ENCODE results near the gene WIPI1. TPM values are rescaled to one million over a fixed set of nuclear protein-coding genes. Genes with fewer than 3 reads are reported as not detected.

WIPI1 gene
- total RNA-seq, 2 donors from 2014 or later = 8.6 to 25.6 TPM

GRCh38 chr17:68435876-68436842 is 21.1 kb downstream of the WIPI1 start:
- H3K36me3 Mint-ChIP-seq (ENCODE audit: low read depth) = peaks cover 30% of the 10 kb centered on the region

GRCh38 chr17:68435361-68435760 is 21.9 kb downstream of the WIPI1 start:
- Mint-ChIP-seq H3K4me3 (no peak overlapping the region), H3K36me3 (ENCODE audit: low read depth) (peaks cover 30% of the 10 kb centered on the region), H3K27ac (no peak overlapping the region), H3K9me3 (no peaks in the 10 kb centered on the region), H3K4me1 (peaks cover 25% of the 10 kb centered on the region), H3K27me3 (no peaks in the 10 kb centered on the region)
- ATAC-seq (replicated peaks) = no peak

More at GRCh38 chr17:68435876-68436842, 21.1 kb downstream of the WIPI1 start:
- Mint-ChIP-seq H3K9me3 (no peaks in the 10 kb centered on the region), H3K4me3 (peak overlapping the region; percentile 67), H3K27ac (peak overlapping the region; percentile 93), H3K27me3 (no peaks in the 10 kb centered on the region), H3K4me1 (peaks cover 31% of the 10 kb centered on the region)
- peak; percentile 80 for ATAC-seq (replicated peaks)

GRCh38 chr17:68433911-68434508 is 23.3 kb downstream of the WIPI1 start:
- H3K36me3 Mint-ChIP-seq (ENCODE audit: low read depth) = peaks cover 42% of the 10 kb centered on the region
- H3K4me1 Mint-ChIP-seq = peaks cover 25% of the 10 kb centered on the region
- H3K27me3 Mint-ChIP-seq = no peaks in the 10 kb centered on the region
- no peak for ATAC-seq (replicated peaks)
- no peak overlapping the region for H3K4me3 Mint-ChIP-seq
- H3K9me3 Mint-ChIP-seq = no peaks in the 10 kb centered on the region
- H3K27ac Mint-ChIP-seq = no peak overlapping the region

- Mint-ChIP-seq H3K36me3 (ENCODE audit: low read depth) (peaks cover 46% of the 10 kb centered on the region), H3K27me3 (no peaks in the 10 kb centered on the region), H3K4me1 (peaks cover 24% of the 10 kb centered on the region), H3K27ac (no peak overlapping the region), H3K9me3 (no peaks in the 10 kb centered on the region), H3K4me3 (no peak overlapping the region)
- ATAC-seq (replicated peaks) = no peak
Observed at GRCh38 chr17:68433211-68433610, 24.1 kb downstream of the WIPI1 start.

GRCh38 chr17:68432086-68432864 is 25.0 kb downstream of the WIPI1 start:
- Mint-ChIP-seq H3K4me3 (no peak overlapping the region), H3K36me3 (ENCODE audit: low read depth) (peaks cover 46% of the 10 kb centered on the region), H3K9me3 (no peaks in the 10 kb centered on the region), H3K4me1 (peaks cover 21% of the 10 kb centered on the region), H3K27ac (peak overlapping the region; percentile 70), H3K27me3 (no peaks in the 10 kb centered on the region)
- ATAC-seq (replicated peaks) = no peak

- Mint-ChIP-seq H3K4me3 (no peak overlapping the region), H3K27me3 (no peaks in the 10 kb centered on the region), H3K27ac (peak overlapping the region; percentile 70), H3K36me3 (ENCODE audit: low read depth) (peaks cover 46% of the 10 kb centered on the region), H3K4me1 (peaks cover 17% of the 10 kb centered on the region), H3K9me3 (no peaks in the 10 kb centered on the region)
- no peak for ATAC-seq (replicated peaks)
Observed at GRCh38 chr17:68431661-68432071, 25.6 kb downstream of the WIPI1 start.

- peak overlapping the region; percentile 70 for H3K27ac Mint-ChIP-seq
- peaks cover 44% of the 10 kb centered on the region for H3K36me3 Mint-ChIP-seq (ENCODE audit: low read depth)
- no peak for ATAC-seq (replicated peaks)
- H3K9me3 Mint-ChIP-seq = no peaks in the 10 kb centered on the region
- H3K4me1 Mint-ChIP-seq = peaks cover 11% of the 10 kb centered on the region
- no peaks in the 10 kb centered on the region for H3K27me3 Mint-ChIP-seq
- no peak overlapping the region for H3K4me3 Mint-ChIP-seq
Observed at GRCh38 chr17:68431045-68431608, 26.2 kb downstream of the WIPI1 start.

- Mint-ChIP-seq H3K9me3 (no peaks in the 10 kb centered on the region), H3K27me3 (no peaks in the 10 kb centered on the region), H3K27ac (no peak overlapping the region), H3K4me3 (no peak overlapping the region), H3K36me3 (ENCODE audit: low read depth) (peaks cover 38% of the 10 kb centered on the region), H3K4me1 (peaks cover 6% of the 10 kb centered on the region)
- ATAC-seq (replicated peaks) = no peak
Observed at GRCh38 chr17:68429881-68430280, 27.4 kb downstream of the WIPI1 start.

GRCh38 chr17:68428498-68429172 is 28.7 kb downstream of the WIPI1 start:
- no peak overlapping the region for H3K4me3 Mint-ChIP-seq
- peaks cover 6% of the 10 kb centered on the region for H3K4me1 Mint-ChIP-seq
- peaks cover 38% of the 10 kb centered on the region for H3K36me3 Mint-ChIP-seq (ENCODE audit: low read depth)
- no peaks in the 10 kb centered on the region for H3K9me3 Mint-ChIP-seq
- H3K27me3 Mint-ChIP-seq = no peaks in the 10 kb centered on the region
- ATAC-seq (replicated peaks) = no peak
- no peak overlapping the region for H3K27ac Mint-ChIP-seq

GRCh38 chr17:68427575-68427974 is 29.7 kb downstream of the WIPI1 start:
- Mint-ChIP-seq H3K27ac (no peak overlapping the region), H3K27me3 (no peaks in the 10 kb centered on the region), H3K9me3 (no peaks in the 10 kb centered on the region), H3K4me3 (no peak overlapping the region), H3K36me3 (ENCODE audit: low read depth) (peaks cover 28% of the 10 kb centered on the region), H3K4me1 (peaks cover 6% of the 10 kb centered on the region)
- ATAC-seq (replicated peaks) = no peak

- Mint-ChIP-seq H3K4me1 (no peaks in the 10 kb centered on the region), H3K4me3 (no peak overlapping the region), H3K36me3 (ENCODE audit: low read depth) (peaks cover 17% of the 10 kb centered on the region), H3K27ac (peak overlapping the region; percentile 21), H3K9me3 (no peaks in the 10 kb centered on the region), H3K27me3 (no peaks in the 10 kb centered on the region)
- no peak for ATAC-seq (replicated peaks)
Observed at GRCh38 chr17:68425979-68426378, 31.3 kb downstream of the WIPI1 start.

GRCh38 chr17:68424861-68425260 is 32.4 kb downstream of the WIPI1 start:
- Mint-ChIP-seq H3K4me1 (no peaks in the 10 kb centered on the region), H3K27me3 (no peaks in the 10 kb centered on the region), H3K9me3 (no peaks in the 10 kb centered on the region), H3K27ac (no peak overlapping the region), H3K4me3 (no peak overlapping the region), H3K36me3 (ENCODE audit: low read depth) (peaks cover 24% of the 10 kb centered on the region)
- no peak for ATAC-seq (replicated peaks)

GRCh38 chr17:68424203-68424602 is 33.1 kb downstream of the WIPI1 start:
- Mint-ChIP-seq H3K9me3 (no peaks in the 10 kb centered on the region), H3K4me3 (no peak overlapping the region), H3K27ac (no peak overlapping the region), H3K4me1 (no peaks in the 10 kb centered on the region), H3K27me3 (no peaks in the 10 kb centered on the region), H3K36me3 (ENCODE audit: low read depth) (peaks cover 20% of the 10 kb centered on the region)
- ATAC-seq (replicated peaks) = no peak

- no peaks in the 10 kb centered on the region for H3K9me3 Mint-ChIP-seq
- ATAC-seq (replicated peaks) = no peak
- no peaks in the 10 kb centered on the region for H3K27me3 Mint-ChIP-seq
- H3K4me3 Mint-ChIP-seq = no peak overlapping the region
- H3K27ac Mint-ChIP-seq = peak overlapping the region; percentile 17
- H3K4me1 Mint-ChIP-seq = no peaks in the 10 kb centered on the region
- peaks cover 15% of the 10 kb centered on the region for H3K36me3 Mint-ChIP-seq (ENCODE audit: low read depth)
Observed at GRCh38 chr17:68423251-68423650, 34.0 kb downstream of the WIPI1 start.

All from activated T-helper 17 cell treated with anti-CD3 and anti-CD28 coated beads, Interleukin-2, amount 50 U/mL, for 72 hours (primary cell).